Endothelial cell of hepatic sinusoid (primary cell): ENCODE data around the gene CPA2.

Experiments used
- in situ Hi-C: cut with HindIII; loops from 2 replicates; pipeline ENCODE4 v1.10.0; 2017; ENCODE audit warnings: low sequenced_read_pairs

CPA2 gene

GRCh38 chr7:130279286-130279685 lies 12.6 kb downstream of the CPA2 start:
- in situ Hi-C loops: no loop called here

- in situ Hi-C loops: no loop called here
Measured at GRCh38 chr7:130279906-130280305, 13.2 kb downstream of the CPA2 start.

- in situ Hi-C loops: no loop called here
Measured at GRCh38 chr7:130281260-130281659, 14.6 kb downstream of the CPA2 start.

- in situ Hi-C loops: no loop called here
Measured at GRCh38 chr7:130286881-130287280, 20.2 kb downstream of the CPA2 start.

GRCh38 chr7:130288168-130288567 lies 21.5 kb downstream of the CPA2 start:
- in situ Hi-C loops: no loop called here

GRCh38 chr7:130288829-130289228 lies 22.2 kb downstream of the CPA2 start:
- in situ Hi-C loops: no loop called here

GRCh38 chr7:130289478-130289877 lies 22.8 kb downstream of the CPA2 start:
- in situ Hi-C loops: no loop called here

- in situ Hi-C loops: loop anchor here (10.0 kb wide), 1 partner anchor 184 kb away; no protein-coding TSS in a partner anchor
Measured at GRCh38 chr7:130290745-130291144, 24.1 kb downstream of the CPA2 start.

GRCh38 chr7:130292682-130293257 lies 26.1 kb downstream of the CPA2 start, which contains the start of gene CPA4:
TSS of gene CPA4 (plus strand) at chr7:130293161. CDS start at chr7:130293181, 20 bp downstream.
- in situ Hi-C loops: loop anchor here (10.0 kb wide), 1 partner anchor 182 kb away; no protein-coding TSS in a partner anchor

GRCh38 chr7:130293521-130293920 lies 26.9 kb downstream of the CPA2 start:
- in situ Hi-C loops: loop anchor here (10.0 kb wide), 1 partner anchor 181 kb away; no protein-coding TSS in a partner anchor

- in situ Hi-C loops: loop anchor here (10.0 kb wide), 1 partner anchor 180 kb away; no protein-coding TSS in a partner anchor
Measured at GRCh38 chr7:130294314-130294713, 27.7 kb downstream of the CPA2 start.

GRCh38 chr7:130296221-130296951 lies 29.7 kb downstream of the CPA2 start:
- in situ Hi-C loops: loop anchor here (10.0 kb wide), 1 partner anchor 178 kb away; no protein-coding TSS in a partner anchor

GRCh38 chr7:130297628-130298543 lies 31.2 kb downstream of the CPA2 start:
- in situ Hi-C loops: loop anchor here (10.0 kb wide), 1 partner anchor 177 kb away; no protein-coding TSS in a partner anchor

GRCh38 chr7:130298544-130299326 lies 32.1 kb downstream of the CPA2 start:
- in situ Hi-C loops: loop anchor here (10.0 kb wide), 1 partner anchor 176 kb away; no protein-coding TSS in a partner anchor

- in situ Hi-C loops: loop anchor here (10.0 kb wide), 1 partner anchor 175 kb away; no protein-coding TSS in a partner anchor
Measured at GRCh38 chr7:130299866-130300265, 33.2 kb downstream of the CPA2 start.

- in situ Hi-C loops: no loop called here
Measured at GRCh38 chr7:130301501-130302020, 34.9 kb downstream of the CPA2 start.

- in situ Hi-C loops: no loop called here
Measured at GRCh38 chr7:130302649-130303048, 36.0 kb downstream of the CPA2 start.

- in situ Hi-C loops: no loop called here
Measured at GRCh38 chr7:130303127-130303526, 36.5 kb downstream of the CPA2 start.

- in situ Hi-C loops: no loop called here
Measured at GRCh38 chr7:130303551-130303950, 36.9 kb downstream of the CPA2 start.

GRCh38 chr7:130303982-130304381 lies 37.3 kb downstream of the CPA2 start:
- in situ Hi-C loops: no loop called here
